Activated naive CD4-positive, alpha-beta T cell treated with anti-CD3 and anti-CD28 coated beads for 36 hours (primary cell): ENCODE data around the gene MAML3. TPM values are rescaled to one million over a fixed set of nuclear protein-coding genes. Genes with fewer than 3 reads are reported as not detected.

Experiments used
- CTCF ChIA-PET: fragments of 350-600 bp; sonication (Branson Sonifier 250); formaldehyde crosslinking; loops from one replicate; lab custom pipeline; 2021; ENCODE audit warnings: antibody characterized with exemption; lab: Charles Lee
- DNase-seq: peaks from one replicate; pipeline ENCODE4 v3.0.0-alpha.2; 2020
- H3K27ac Mint-ChIP-seq: one replicate; pipeline ENCODE4 v1.8.0; 2021; ENCODE audit warnings: mild to moderate bottlenecking, mixed read lengths
- H3K27me3 Mint-ChIP-seq: one replicate; pipeline ENCODE4 v1.8.0; 2021; ENCODE audit warnings: low read depth, mixed read lengths
- H3K36me3 Mint-ChIP-seq: one replicate; pipeline ENCODE4 v1.8.0; 2021; ENCODE audit warnings: low read depth, mixed read lengths
- H3K4me1 Mint-ChIP-seq: one replicate; pipeline ENCODE4 v1.8.0; 2021; ENCODE audit warnings: low read depth, mixed read lengths
- H3K4me3 Mint-ChIP-seq: one replicate; pipeline ENCODE4 v1.8.0; 2021; ENCODE audit warnings: mild to moderate bottlenecking, moderate library complexity, mixed read lengths
- H3K9me3 Mint-ChIP-seq: one replicate; pipeline ENCODE4 v1.8.0; 2021; ENCODE audit warnings: mixed read lengths
- intact Hi-C: fragments of 100-400 bp; cut with micrococcal nuclease; formaldehyde crosslinking; loops from one replicate; pipeline ENCODE4 v1.15.1; 2023
- total RNA-seq, 2 experiments: library from RNA; stranded (reverse); gene quantifications; one replicate each; pipeline ENCODE4 v1.2.3, GENCODE V29; 2021

The MAML3 gene
- under 1 TPM; 0.52 to 0.76 TPM for total RNA-seq

- H3K4me3 Mint-ChIP-seq = peak within 1 kb of the TSS; percentile 82
- intact Hi-C loops = loop anchor here (1.0 to 5.0 kb wide), 8 partner anchors 95 to 1139 kb away; partner anchors contain the start of genes ELF2, ELMOD2, NAA15 and NDUFC1
- peaks cover 13% of the 10 kb centered on the region for H3K27me3 Mint-ChIP-seq
- peaks cover 35% of the 10 kb centered on the region for H3K4me1 Mint-ChIP-seq
- DNase-seq = peak; percentile 85
- no peaks in the 10 kb centered on the region for H3K9me3 Mint-ChIP-seq
- H3K27ac Mint-ChIP-seq = peak within 1 kb of the TSS; percentile 5
- CTCF ChIA-PET = interaction anchor here (0.7 to 1.8 kb wide), 4 partner anchors 37 to 99 kb away, joined by 3 to 8 read pairs (median 4); no protein-coding TSS in a partner anchor
- H3K36me3 Mint-ChIP-seq = no peaks in the 10 kb centered on the region
Observed at GRCh38 chr4:140153718-140154571, at the start of gene MAML3. Gene MAML3, minus strand, starts transcription at chr4:140154184. Its CDS starts 857 bp downstream, at chr4:140153327.

- Mint-ChIP-seq H3K9me3 (peaks cover 5% of the 10 kb centered on the region), H3K36me3 (peaks cover 2% of the 10 kb centered on the region), H3K27ac (no peak overlapping the region), H3K27me3 (peaks cover 4% of the 10 kb centered on the region), H3K4me1 (peaks cover 4% of the 10 kb centered on the region), H3K4me3 (no peak overlapping the region)
- DNase-seq = no peak
- CTCF ChIA-PET = no interaction called here
- intact Hi-C loops = no loop called here
Observed at GRCh38 chr4:140198942-140199341, 45.0 kb upstream of the MAML3 start.

- Mint-ChIP-seq H3K27ac (no peak overlapping the region), H3K4me1 (peaks cover 4% of the 10 kb centered on the region), H3K9me3 (peaks cover 5% of the 10 kb centered on the region), H3K27me3 (peaks cover 4% of the 10 kb centered on the region), H3K4me3 (no peak overlapping the region), H3K36me3 (peaks cover 2% of the 10 kb centered on the region)
- intact Hi-C loops = no loop called here
- DNase-seq = no peak
- CTCF ChIA-PET = no interaction called here
Observed at GRCh38 chr4:140195806-140196205, 41.8 kb upstream of the MAML3 start.

GRCh38 chr4:140189805-140190204, 35.8 kb upstream of the MAML3 start:
- Mint-ChIP-seq H3K36me3 (no peaks in the 10 kb centered on the region), H3K27me3 (no peaks in the 10 kb centered on the region), H3K4me3 (no peak overlapping the region), H3K27ac (no peak overlapping the region), H3K9me3 (no peaks in the 10 kb centered on the region), H3K4me1 (no peaks in the 10 kb centered on the region)
- no peak for DNase-seq
- intact Hi-C loops = no loop called here
- CTCF ChIA-PET = no interaction called here

- H3K4me1 Mint-ChIP-seq = no peaks in the 10 kb centered on the region
- DNase-seq = no peak
- no peaks in the 10 kb centered on the region for H3K27me3 Mint-ChIP-seq
- H3K9me3 Mint-ChIP-seq = no peaks in the 10 kb centered on the region
- H3K4me3 Mint-ChIP-seq = no peak overlapping the region
- CTCF ChIA-PET = no interaction called here
- intact Hi-C loops = no loop called here
- no peaks in the 10 kb centered on the region for H3K36me3 Mint-ChIP-seq
- H3K27ac Mint-ChIP-seq = no peak overlapping the region
Observed at GRCh38 chr4:140188975-140189374, 35.0 kb upstream of the MAML3 start.

- CTCF ChIA-PET = no interaction called here
Observed at GRCh38 chr4:140187316-140187695, 33.3 kb upstream of the MAML3 start.

GRCh38 chr4:140186651-140187315, 32.8 kb upstream of the MAML3 start:
- no peaks in the 10 kb centered on the region for H3K27me3 Mint-ChIP-seq
- intact Hi-C loops = no loop called here
- no peak overlapping the region for H3K27ac Mint-ChIP-seq
- H3K4me1 Mint-ChIP-seq = no peaks in the 10 kb centered on the region
- no peaks in the 10 kb centered on the region for H3K9me3 Mint-ChIP-seq
- H3K36me3 Mint-ChIP-seq = no peaks in the 10 kb centered on the region
- DNase-seq = no peak
- CTCF ChIA-PET = no interaction called here
- no peak overlapping the region for H3K4me3 Mint-ChIP-seq

More at GRCh38 chr4:140187316-140187695, 33.3 kb upstream of the MAML3 start:
- Mint-ChIP-seq H3K27ac (no peak overlapping the region), H3K9me3 (no peaks in the 10 kb centered on the region), H3K4me1 (no peaks in the 10 kb centered on the region), H3K36me3 (no peaks in the 10 kb centered on the region), H3K4me3 (no peak overlapping the region), H3K27me3 (no peaks in the 10 kb centered on the region)
- DNase-seq = no peak
- intact Hi-C loops = no loop called here

- intact Hi-C loops = no loop called here
- no peak for DNase-seq
- H3K4me3 Mint-ChIP-seq = no peak overlapping the region
- H3K27me3 Mint-ChIP-seq = no peaks in the 10 kb centered on the region
- CTCF ChIA-PET = no interaction called here
- H3K4me1 Mint-ChIP-seq = no peaks in the 10 kb centered on the region
- no peak overlapping the region for H3K27ac Mint-ChIP-seq
- no peaks in the 10 kb centered on the region for H3K36me3 Mint-ChIP-seq
- H3K9me3 Mint-ChIP-seq = no peaks in the 10 kb centered on the region
Observed at GRCh38 chr4:140186082-140186438, 32.1 kb upstream of the MAML3 start.

- Mint-ChIP-seq H3K27me3 (no peaks in the 10 kb centered on the region), H3K27ac (no peak overlapping the region), H3K4me1 (no peaks in the 10 kb centered on the region), H3K36me3 (no peaks in the 10 kb centered on the region), H3K9me3 (no peaks in the 10 kb centered on the region), H3K4me3 (no peak overlapping the region)
- no peak for DNase-seq
- CTCF ChIA-PET = no interaction called here
- intact Hi-C loops = no loop called here
Observed at GRCh38 chr4:140185412-140186081, 31.6 kb upstream of the MAML3 start.

GRCh38 chr4:140183270-140183669, 29.3 kb upstream of the MAML3 start:
- Mint-ChIP-seq H3K27me3 (no peaks in the 10 kb centered on the region), H3K9me3 (no peaks in the 10 kb centered on the region), H3K4me3 (no peak overlapping the region), H3K4me1 (no peaks in the 10 kb centered on the region), H3K36me3 (no peaks in the 10 kb centered on the region), H3K27ac (no peak overlapping the region)
- DNase-seq = no peak
- intact Hi-C loops = no loop called here
- CTCF ChIA-PET = interaction anchor here (0.7 kb wide), 1 partner anchor 343 kb away, joined by 3 read pairs; no protein-coding TSS in a partner anchor

- H3K4me1 Mint-ChIP-seq = no peaks in the 10 kb centered on the region
- no peak for DNase-seq
- intact Hi-C loops = no loop called here
- H3K36me3 Mint-ChIP-seq = no peaks in the 10 kb centered on the region
- H3K27ac Mint-ChIP-seq = no peak overlapping the region
- CTCF ChIA-PET = interaction anchor here (0.6 kb wide), 1 partner anchor 49 kb away, joined by 3 read pairs; no protein-coding TSS in a partner anchor
- peaks cover 2% of the 10 kb centered on the region for H3K27me3 Mint-ChIP-seq
- no peaks in the 10 kb centered on the region for H3K9me3 Mint-ChIP-seq
- no peak overlapping the region for H3K4me3 Mint-ChIP-seq
Observed at GRCh38 chr4:140180577-140180976, 26.6 kb upstream of the MAML3 start.

- Mint-ChIP-seq H3K27ac (no peak overlapping the region), H3K4me1 (peaks cover 5% of the 10 kb centered on the region), H3K4me3 (no peak overlapping the region), H3K27me3 (peaks cover 3% of the 10 kb centered on the region), H3K9me3 (no peaks in the 10 kb centered on the region), H3K36me3 (no peaks in the 10 kb centered on the region)
- intact Hi-C loops = no loop called here
- CTCF ChIA-PET = no interaction called here
- DNase-seq = no peak
Observed at GRCh38 chr4:140176735-140177134, 22.8 kb upstream of the MAML3 start.
